ENCODE measurements around the gene TREH.
"Not testable (repeated sequence)": the region's sequence is repeated elsewhere in the genome, so short reads cannot be mapped to it uniquely, and the experiment has no call there.

TREH gene

DNA sequence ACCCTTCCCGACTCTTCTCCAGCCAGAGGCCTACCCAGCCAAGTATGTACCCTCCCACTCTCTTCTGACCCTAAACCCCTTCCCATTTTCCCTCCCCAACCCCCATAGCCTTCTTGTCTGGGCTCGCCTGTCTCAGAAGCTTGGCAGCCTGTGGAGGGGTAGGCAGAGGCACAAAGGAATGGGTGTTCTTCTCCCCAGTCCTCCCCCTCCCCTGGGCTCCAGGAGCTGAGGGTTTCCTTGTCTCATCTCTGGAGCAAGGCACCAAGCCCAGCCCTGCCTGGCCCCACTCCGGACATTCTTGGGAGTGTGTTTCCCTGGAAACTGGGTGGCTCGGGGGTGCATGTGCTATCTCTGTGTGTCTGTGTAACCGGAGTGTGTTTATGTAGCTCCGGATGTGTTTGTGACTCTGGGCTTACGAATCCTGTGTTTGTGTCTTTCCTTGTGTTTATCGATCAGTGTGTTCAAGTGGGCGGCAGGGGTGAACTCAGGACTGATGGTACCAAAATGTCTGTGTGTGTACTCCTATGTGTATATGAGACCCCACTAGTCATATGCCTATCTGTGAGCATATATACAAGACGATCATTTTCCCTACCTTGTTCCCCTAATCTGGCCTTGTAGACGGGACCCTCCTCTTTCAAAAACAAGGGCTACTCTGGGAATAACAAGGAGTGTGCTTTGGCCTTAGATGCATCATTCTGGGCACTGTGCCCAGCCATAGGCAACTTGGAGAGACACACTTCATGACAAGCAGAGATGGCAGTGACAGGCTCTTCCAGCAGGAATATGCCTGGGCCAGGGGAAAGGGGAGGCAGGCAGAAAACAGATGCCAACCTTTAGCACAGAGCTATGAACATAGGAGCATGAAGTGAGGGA is 61.1 kb downstream of the TREH start:
- in situ Hi-C loops (cut with HindIII; ENCODE audit: low sequenced_read_pairs) = no loop called here

- in situ Hi-C loops (cut with HindIII; ENCODE audit: low sequenced_read_pairs) = no loop called here
Measured at GRCh38 chr11:118615976-118616371, 63.5 kb downstream of the TREH start.

- in situ Hi-C loops (cut with HindIII; ENCODE audit: low sequenced_read_pairs) = no loop called here
Measured at GRCh38 chr11:118615282-118615975, 64.0 kb downstream of the TREH start.

DNA sequence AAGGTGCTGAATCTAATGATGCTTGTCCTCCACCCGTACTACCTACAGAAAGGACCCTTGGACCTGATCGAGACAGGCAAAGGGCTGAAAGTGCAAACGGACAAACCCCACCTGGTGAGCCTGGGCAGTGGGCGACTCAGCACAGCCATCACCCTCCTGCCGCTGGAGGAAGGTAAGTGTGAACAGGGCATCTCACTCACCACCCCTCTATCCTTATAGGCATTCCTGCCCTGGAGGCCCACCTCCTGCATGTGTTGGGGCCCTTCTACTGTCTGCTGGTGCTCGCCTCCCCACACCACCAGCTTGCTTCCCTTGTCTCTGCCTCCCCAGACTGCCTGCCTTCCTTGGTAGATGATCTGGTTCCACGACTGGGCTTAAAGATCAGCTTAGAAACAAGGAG is 64.9 kb downstream of the TREH start:
- in situ Hi-C loops (cut with HindIII; ENCODE audit: low sequenced_read_pairs) = no loop called here

DNA sequence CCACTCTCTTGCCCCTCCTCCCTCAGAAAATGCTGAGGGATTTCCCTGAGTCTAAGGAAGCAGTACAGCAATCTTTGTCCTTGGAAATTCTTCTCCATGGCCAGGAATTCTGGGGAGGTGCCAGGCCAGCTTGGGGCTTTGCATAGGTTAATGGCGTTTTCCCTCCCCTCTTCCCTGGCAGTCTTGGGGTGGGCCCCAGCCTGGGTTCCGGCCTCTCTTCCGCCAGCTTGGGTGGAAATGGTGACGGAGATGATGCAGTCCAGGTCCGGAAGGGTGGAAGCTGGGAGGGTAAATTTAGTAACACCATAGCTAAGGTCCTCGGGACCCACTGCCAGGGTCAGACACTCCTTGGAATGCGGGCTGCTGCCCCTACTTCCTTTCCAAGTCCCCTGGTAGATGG is 67.1 kb downstream of the TREH start:
- in situ Hi-C loops (cut with HindIII; ENCODE audit: low sequenced_read_pairs) = no loop called here

DNA sequence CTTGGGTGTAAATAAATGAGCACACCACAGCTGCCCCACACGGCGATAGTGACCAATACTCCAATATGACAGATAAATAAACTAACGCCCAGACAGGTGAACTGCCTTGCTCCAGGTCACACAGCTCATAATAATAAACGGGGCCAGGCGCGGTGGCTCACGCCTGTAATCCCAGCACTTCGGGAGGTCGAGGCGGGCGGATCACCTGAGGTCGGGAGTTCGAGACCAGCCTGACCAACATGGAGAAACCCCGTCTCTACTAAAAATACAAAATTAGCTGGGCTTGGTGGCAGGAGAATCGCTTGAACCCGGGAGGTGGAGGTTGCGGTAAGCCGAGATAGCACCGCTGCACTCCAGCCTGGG is 68.0 kb downstream of the TREH start:
- in situ Hi-C loops (cut with HindIII; ENCODE audit: low sequenced_read_pairs) = not testable (repeated sequence)

DNA sequence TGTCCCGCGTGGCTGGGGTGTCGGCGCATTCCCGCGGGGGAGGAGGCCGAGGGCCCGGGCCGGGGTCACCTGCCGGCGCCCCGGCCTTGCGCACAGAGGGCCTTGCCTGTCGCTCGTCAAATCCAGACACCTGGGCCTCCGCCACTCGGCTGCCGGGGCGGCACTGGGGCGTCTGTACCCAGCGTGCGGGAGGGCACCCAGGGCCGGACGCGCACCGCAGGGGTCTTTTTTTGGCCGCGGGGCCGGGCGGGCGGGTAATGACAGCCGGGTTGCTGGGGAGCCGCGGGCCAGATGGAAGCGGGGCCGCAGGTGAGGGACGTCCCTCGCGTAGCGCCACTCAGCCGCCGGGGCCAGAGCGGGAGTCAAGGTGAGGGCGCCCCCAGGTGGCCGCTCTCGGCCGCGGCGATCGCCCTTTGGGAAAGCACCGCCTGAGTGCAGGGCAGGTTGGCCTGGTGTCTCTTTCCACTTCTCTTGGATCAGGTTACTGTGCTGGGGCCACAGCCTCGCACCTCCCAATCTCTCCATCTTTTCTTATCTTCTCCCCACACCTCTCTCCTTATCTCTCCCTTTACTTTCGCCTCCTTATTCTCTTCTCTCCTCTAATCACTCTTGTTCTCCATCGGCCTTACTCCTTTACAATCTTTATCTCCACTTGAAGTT is 68.5 kb downstream of the TREH start:
- in situ Hi-C loops (cut with HindIII; ENCODE audit: low sequenced_read_pairs) = no loop called here

DNA sequence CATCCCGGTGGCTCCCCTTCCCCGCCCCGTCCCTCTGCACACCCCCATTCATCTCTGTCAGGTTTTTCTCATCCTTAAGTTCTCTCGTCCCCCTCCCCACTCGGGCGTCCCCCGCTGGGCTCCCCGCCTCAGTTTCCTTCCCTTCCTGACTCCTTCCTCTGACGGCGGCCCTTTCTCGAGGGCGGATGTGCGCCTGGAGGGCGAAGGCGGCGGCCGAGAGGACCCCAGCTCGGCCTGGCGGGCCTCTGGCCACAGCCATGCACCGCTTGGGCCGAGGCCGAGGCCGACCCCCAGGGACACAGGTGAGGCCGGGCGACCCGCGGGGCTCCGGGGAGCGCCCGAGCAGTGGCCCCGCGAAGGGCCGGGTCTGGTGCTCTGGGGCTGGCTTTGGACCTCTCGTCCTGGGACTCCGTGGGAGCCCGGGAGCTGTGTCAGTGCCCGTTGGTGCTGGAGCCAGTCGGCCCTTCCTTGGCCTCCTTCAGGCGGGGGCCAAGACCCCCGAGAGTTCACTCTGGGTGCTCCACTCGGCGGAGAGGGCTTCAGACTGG is 69.2 kb downstream of the TREH start:
- in situ Hi-C loops (cut with HindIII; ENCODE audit: low sequenced_read_pairs) = no loop called here

DNA sequence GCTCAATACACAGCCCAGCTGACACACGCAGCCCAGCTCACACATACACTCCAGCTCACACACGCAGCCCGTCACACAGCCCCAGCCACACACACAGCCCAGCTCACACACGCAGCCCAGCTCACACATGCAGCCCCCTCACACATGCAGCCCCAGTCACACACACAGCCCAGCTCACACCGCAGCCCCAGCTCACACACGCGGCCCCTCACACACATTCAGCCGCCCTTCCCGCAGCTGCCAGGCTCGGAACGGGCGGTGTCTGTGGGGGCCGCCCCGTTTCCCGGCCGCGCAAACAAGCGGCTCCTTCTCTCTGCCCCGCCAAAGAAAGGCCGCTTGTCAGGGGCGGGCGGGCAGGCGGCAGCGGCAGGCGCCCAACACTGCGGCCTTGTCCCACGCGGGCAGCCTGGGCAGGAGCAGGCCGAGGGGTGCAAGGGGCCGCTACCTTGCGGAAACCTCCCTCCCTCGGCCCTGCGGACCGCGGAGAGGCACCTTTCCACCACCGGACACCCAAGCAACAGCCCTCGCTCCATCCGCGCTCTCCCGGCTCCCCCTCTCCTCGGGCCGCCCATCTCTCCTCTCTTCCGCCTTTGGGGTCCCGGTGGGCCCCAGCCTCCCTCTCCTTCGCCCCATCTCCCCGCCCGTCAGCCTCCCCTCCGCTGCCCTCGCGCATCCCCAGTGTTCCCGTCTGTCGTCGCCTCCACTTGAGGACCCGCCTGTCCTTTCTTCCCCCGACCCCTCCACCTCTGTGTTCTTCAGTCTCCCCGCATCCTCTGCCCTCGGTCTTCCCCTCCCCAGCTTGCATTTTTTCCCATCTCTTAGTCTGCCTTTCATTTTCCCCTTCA is 69.8 kb downstream of the TREH start:
- in situ Hi-C loops (cut with HindIII; ENCODE audit: low sequenced_read_pairs) = no loop called here

DNA sequence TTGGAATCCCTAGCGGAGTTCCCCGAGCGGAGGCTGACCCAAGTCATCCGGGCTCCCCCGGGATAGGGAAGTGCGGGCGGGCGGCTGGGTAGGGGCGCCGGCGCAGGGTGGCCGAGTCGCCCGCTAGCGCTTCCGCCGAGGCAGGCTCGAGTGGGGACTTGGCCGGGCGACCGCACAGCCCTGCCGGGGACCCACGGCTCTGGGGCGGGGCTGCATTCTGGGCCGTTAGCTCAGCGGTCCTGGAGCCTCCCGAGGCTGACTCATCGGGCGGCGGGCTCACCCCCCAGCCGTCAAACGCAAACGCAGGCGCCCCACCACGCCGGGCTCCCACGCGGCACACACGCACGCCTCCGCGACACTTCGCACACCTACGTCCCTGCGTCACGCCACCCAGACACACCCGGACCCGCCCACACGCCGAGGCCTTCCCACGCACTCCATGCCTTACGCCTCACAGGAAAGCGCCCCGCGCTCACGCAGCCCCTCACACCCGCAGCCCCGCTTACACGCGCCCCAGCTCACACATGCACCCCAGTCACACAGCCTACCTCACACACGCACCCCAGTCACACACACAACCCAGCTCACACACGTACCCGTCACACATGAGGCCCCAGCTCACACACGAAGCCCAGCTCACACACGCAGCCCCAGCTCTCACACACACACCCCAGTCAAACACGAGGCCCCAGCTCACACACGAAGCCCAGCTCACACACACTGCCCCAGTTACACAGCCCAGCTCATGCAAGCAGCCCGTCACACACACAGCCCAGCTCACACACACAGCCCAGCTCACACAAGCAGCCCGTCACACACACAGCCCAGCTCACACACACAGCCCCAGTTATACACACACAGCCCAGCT is 70.9 kb downstream of the TREH start:
- in situ Hi-C loops (cut with HindIII; ENCODE audit: low sequenced_read_pairs) = no loop called here

GRCh38 chr11:118607401-118608359 is 71.8 kb downstream of the TREH start, which contains the start of gene PHLDB1:
Gene PHLDB1 (plus strand): TSS chr11:118607615. CDS start chr11:118613837, 6,222 bp downstream.
- in situ Hi-C loops (cut with HindIII; ENCODE audit: low sequenced_read_pairs) = no loop called here
